Ishikawa (cell line): Measurements from ENCODE around the gene GABRA6.

Source experiments
- CEBPB ChIP-seq: IDR thresholded peaks from 2 replicates; pipeline ENCODE4 v1.6.1; 2012
- CREB1 ChIP-seq: IDR thresholded peaks from 2 replicates; pipeline ENCODE4 v1.6.1; 2012; ENCODE audit warnings: low read depth
- EGR1 ChIP-seq: IDR thresholded peaks from 2 replicates; pipeline ENCODE4 v1.6.1; 2012
- EP300 ChIP-seq: IDR thresholded peaks from 2 replicates; pipeline ENCODE4 v1.6.1; 2012; ENCODE audit warnings: borderline replicate concordance
- FOXM1 ChIP-seq: IDR thresholded peaks from 2 replicates; pipeline ENCODE4 v1.6.1; 2012; ENCODE audit warnings: low read depth, borderline replicate concordance
- NFIC ChIP-seq: IDR thresholded peaks from 2 replicates; pipeline ENCODE4 v1.6.1; 2012
- RAD21 ChIP-seq: IDR thresholded peaks from 2 replicates; pipeline ENCODE4 v1.6.1; 2012; ENCODE audit warnings: low read depth
- TAF1 ChIP-seq: IDR thresholded peaks from 2 replicates; pipeline ENCODE4 v1.6.1; 2012; ENCODE audit warnings: low read depth, mild to moderate bottlenecking
- TCF12 ChIP-seq: IDR thresholded peaks from 2 replicates; pipeline ENCODE4 v1.6.1; 2012; ENCODE audit warnings: low read depth
- TEAD4 ChIP-seq: IDR thresholded peaks from 2 replicates; pipeline ENCODE4 v1.6.1; 2012
- YY1 ChIP-seq: IDR thresholded peaks from 2 replicates; pipeline ENCODE4 v1.6.1; 2012; ENCODE audit warnings: low read depth
- ZBTB7A ChIP-seq: IDR thresholded peaks from 2 replicates; pipeline ENCODE4 v1.6.1; 2012; ENCODE audit warnings: low read depth
- TF ChIP-seq, protein P1 (sequence below): IDR thresholded peaks from 2 replicates; pipeline ENCODE4 v1.6.1; 2012; ENCODE audit warnings: low read depth, mild to moderate bottlenecking
- TF ChIP-seq, protein P2 (sequence below): IDR thresholded peaks from 2 replicates; pipeline ENCODE4 v1.6.1; 2012
- TF ChIP-seq, protein P3 (sequence below): IDR thresholded peaks from 2 replicates; pipeline ENCODE4 v1.6.1; 2012

Gene GABRA6

DNA sequence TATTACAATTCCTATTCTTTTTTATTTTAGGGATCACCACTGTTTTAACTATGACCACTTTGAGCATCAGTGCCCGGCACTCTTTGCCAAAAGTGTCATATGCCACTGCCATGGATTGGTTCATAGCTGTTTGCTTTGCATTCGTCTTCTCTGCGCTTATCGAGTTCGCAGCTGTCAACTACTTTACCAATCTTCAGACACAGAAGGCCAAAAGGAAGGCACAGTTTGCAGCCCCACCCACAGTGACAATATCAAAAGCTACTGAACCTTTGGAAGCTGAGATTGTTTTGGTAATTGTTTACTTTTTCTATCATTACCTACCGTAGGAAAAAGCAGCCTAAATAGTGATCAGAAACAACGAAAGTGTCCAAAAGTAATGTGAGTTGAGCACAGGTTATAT, 6.4 kb downstream of the GABRA6 start:
- TF ChIP-seq ZBTB7A: no peak

DNA sequence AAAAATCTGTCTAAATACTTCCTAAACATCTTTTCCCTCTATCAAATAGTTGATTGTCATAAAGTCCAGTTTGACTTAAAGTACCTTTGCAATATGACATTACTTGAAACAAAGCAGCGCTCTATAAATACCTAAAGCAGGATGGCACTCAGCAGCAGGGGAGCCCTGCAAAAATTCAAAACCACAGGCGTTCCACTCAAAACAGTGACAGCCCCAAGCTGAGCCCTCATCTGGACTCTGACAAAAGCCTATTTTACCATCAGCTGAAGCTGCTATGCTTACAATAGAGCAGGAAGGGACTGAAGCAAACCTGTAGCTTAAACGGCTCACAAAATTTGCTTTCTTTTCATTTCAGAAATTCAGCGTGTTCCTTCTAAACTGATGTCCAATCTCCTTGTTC, 11.5 kb downstream of the GABRA6 start:
- TF ChIP-seq TCF12: no peak
- no peak for TF ChIP-seq NFIC
- no peak for TF ChIP-seq EGR1
- TF ChIP-seq, protein P1, sequence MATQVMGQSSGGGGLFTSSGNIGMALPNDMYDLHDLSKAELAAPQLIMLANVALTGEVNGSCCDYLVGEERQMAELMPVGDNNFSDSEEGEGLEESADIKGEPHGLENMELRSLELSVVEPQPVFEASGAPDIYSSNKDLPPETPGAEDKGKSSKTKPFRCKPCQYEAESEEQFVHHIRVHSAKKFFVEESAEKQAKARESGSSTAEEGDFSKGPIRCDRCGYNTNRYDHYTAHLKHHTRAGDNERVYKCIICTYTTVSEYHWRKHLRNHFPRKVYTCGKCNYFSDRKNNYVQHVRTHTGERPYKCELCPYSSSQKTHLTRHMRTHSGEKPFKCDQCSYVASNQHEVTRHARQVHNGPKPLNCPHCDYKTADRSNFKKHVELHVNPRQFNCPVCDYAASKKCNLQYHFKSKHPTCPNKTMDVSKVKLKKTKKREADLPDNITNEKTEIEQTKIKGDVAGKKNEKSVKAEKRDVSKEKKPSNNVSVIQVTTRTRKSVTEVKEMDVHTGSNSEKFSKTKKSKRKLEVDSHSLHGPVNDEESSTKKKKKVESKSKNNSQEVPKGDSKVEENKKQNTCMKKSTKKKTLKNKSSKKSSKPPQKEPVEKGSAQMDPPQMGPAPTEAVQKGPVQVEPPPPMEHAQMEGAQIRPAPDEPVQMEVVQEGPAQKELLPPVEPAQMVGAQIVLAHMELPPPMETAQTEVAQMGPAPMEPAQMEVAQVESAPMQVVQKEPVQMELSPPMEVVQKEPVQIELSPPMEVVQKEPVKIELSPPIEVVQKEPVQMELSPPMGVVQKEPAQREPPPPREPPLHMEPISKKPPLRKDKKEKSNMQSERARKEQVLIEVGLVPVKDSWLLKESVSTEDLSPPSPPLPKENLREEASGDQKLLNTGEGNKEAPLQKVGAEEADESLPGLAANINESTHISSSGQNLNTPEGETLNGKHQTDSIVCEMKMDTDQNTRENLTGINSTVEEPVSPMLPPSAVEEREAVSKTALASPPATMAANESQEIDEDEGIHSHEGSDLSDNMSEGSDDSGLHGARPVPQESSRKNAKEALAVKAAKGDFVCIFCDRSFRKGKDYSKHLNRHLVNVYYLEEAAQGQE: no peak
- no peak for TF ChIP-seq EP300
- TF ChIP-seq CREB1: no peak
- TF ChIP-seq TAF1: no peak
- TF ChIP-seq, protein P2, sequence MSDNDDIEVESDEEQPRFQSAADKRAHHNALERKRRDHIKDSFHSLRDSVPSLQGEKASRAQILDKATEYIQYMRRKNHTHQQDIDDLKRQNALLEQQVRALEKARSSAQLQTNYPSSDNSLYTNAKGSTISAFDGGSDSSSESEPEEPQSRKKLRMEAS: no peak
- TF ChIP-seq FOXM1: no peak
- TF ChIP-seq ZBTB7A: no peak

DNA sequence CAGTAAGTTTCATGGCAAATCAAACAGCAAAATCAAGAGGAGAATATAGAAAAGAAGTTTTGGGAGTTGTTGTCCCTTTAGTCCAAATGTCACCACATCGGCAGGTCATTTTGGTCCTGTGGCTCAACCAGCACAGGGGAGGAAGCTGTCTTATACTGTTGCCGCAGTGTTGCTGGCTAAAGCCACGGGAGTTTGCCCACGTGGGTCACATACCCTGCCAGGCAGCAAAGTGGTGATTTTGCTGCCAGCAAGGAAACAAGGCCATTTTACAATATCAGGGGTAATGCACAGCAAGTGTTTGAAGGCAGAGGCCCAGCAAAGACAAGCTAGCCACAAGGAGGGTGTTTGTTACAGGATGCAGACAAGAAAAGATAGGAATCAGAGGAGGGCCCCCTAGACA, 14.5 kb downstream of the GABRA6 start:
- TF ChIP-seq, protein P1: no peak
- TF ChIP-seq YY1 (no peak), FOXM1 (no peak), RAD21 (no peak), EGR1 (no peak), CEBPB (no peak), TEAD4 (no peak), NFIC (no peak), EP300 (no peak), TCF12 (no peak)
- TF ChIP-seq, protein P3, sequence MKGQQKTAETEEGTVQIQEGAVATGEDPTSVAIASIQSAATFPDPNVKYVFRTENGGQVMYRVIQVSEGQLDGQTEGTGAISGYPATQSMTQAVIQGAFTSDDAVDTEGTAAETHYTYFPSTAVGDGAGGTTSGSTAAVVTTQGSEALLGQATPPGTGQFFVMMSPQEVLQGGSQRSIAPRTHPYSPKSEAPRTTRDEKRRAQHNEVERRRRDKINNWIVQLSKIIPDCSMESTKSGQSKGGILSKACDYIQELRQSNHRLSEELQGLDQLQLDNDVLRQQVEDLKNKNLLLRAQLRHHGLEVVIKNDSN: no peak

DNA sequence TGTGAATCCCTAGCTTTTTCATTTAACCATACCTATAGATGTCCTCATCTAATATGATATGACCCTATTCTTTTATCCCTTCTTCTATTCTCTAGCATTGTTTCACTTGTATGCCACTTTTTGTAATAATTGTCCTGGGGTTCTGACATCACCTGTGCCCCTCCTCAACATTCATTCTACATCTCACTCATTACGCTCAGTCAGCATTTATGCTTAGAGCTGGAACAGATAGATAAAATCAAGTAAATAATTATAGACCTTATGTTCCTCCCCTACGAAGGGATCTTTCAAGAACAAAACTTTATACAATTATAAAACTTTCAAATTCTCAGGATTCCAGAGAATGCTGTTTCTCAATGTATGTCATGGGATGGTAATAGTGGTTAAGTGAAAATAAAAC, 18.0 kb downstream of the GABRA6 start:
- TF ChIP-seq ZBTB7A (no peak), TAF1 (no peak), NFIC (no peak)
- TF ChIP-seq, protein P2: no peak
- TF ChIP-seq, protein P3: no peak

DNA sequence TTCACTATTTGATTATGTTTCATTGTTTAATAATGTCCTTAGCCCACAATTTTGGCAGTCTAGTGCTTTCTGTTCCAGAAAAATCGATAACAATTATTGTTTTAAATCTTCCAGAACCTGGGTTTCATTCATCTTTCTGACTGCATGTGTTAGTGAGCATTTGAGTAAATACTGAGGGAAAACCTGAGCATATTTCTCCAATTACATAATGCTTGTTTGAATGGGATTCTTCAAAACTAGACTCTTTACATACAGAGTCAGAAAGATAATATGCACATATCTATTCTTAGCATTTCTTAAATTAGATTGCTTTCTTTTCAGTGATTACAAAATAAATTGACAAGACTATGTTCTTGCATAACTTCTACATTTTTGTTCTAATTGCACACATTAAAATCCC, 21.9 kb downstream of the GABRA6 start:
- no peak for TF ChIP-seq YY1
- no peak for TF ChIP-seq TAF1
- no peak for TF ChIP-seq RAD21
- TF ChIP-seq, protein P3: no peak
- TF ChIP-seq NFIC: no peak
- TF ChIP-seq FOXM1: no peak
- TF ChIP-seq EGR1: no peak
- TF ChIP-seq CEBPB: no peak
- TF ChIP-seq CREB1: no peak
- no peak for TF ChIP-seq EP300
- TF ChIP-seq, protein P2: no peak
- no peak for TF ChIP-seq TEAD4
- TF ChIP-seq ZBTB7A: no peak
- TF ChIP-seq TCF12: no peak
- TF ChIP-seq, protein P1: no peak
